Spleen (tissue), 11 donors: ENCODE measurements around the gene TOM1L2. TPM values are rescaled to one million over a fixed set of nuclear protein-coding genes. Genes with fewer than 3 reads are reported as not detected.

Experiments used
- DNase-seq: peaks from one replicate; pipeline ENCODE4 v3.0.0-alpha.2; 2020
- H3K27ac ChIP-seq, 8 donors: fragments of 200-600 bp; sonication (generic) in 7 of 8; 1 replicate in 4 of 8; 2 replicates in 4 of 8; pipeline versions ENCODE4 v1.5.0 to v1.8.0; 2016 to 2021; ENCODE audit warnings: inconsistent platforms in 4 of 8, mild to moderate bottlenecking in 4 of 8, moderate library complexity in 1 of 8
- H3K27me3 ChIP-seq, 7 donors: fragments of 200-600 bp; sonication (generic) in 6 of 7; replicated peaks in 1 of 7; 1 replicate in 4 of 7; 2 replicates in 3 of 7; pipeline versions ENCODE4 v1.5.0 to v1.8.0; 2016 to 2021; ENCODE audit warnings: inconsistent platforms in 3 of 7, mild to moderate bottlenecking in 1 of 7
- H3K36me3 ChIP-seq, 6 donors: fragments of 200-600 bp; sonication (generic) in 5 of 6; 1 replicate in 4 of 6; 2 replicates in 2 of 6; pipeline versions ENCODE4 v1.5.0 to v1.8.0; 2016 to 2021; ENCODE audit warnings: inconsistent platforms in 2 of 6
- H3K4me1 ChIP-seq, 6 donors: fragments of 200-600 bp; sonication (generic) in 5 of 6; 1 replicate in 3 of 6; 2 replicates in 3 of 6; pipeline versions ENCODE4 v1.5.0 to v1.8.0; 2016 to 2021; ENCODE audit warnings: inconsistent platforms in 3 of 6
- H3K4me3 ChIP-seq, 8 donors: fragments of 200-600 bp; sonication (generic) in 7 of 8; 1 replicate in 4 of 8; 2 replicates in 4 of 8; pipeline versions ENCODE4 v1.5.0 to v1.8.0; 2016 to 2021; ENCODE audit warnings: inconsistent platforms in 4 of 8, mild to moderate bottlenecking in 4 of 8, moderate library complexity in 2 of 8
- H3K9me3 ChIP-seq, 8 donors: fragments of 200-600 bp; sonication (generic) in 7 of 8; 1 replicate in 4 of 8; 2 replicates in 4 of 8; pipeline versions ENCODE4 v1.5.0 to v1.8.0; 2016 to 2021; ENCODE audit warnings: inconsistent platforms in 4 of 8
- CTCF ChIP-seq, 11 experiments: fragments of 200-600 bp in 7 of 11; fragments of 450-650 bp in 4 of 11; sonication (generic) in 4 of 11; IDR thresholded peaks in 8 of 11; conservative IDR thresholded peaks in 3 of 11; 1 replicate in 7 of 11; 2 replicates in 4 of 11; pipeline versions ENCODE4 v1.4.0 to v1.8.0; 2016 to 2021; ENCODE audit warnings: antibody characterized with exemption in 11 of 11, inconsistent platforms in 4 of 11, mild to moderate bottlenecking in 1 of 11
- POLR2A ChIP-seq, 3 donors: fragments of 450-650 bp; IDR thresholded peaks; one replicate each; pipeline ENCODE4 v1.5.1; 2017; ENCODE audit warnings: antibody characterized with exemption in 3 of 3, mild to moderate bottlenecking in 1 of 3
- POLR2AphosphoS5 ChIP-seq, 3 donors: sonication (generic); formaldehyde crosslinking; IDR thresholded peaks; one replicate each; pipeline ENCODE4 v1.5.1; 2017; ENCODE audit warnings: antibody characterized with exemption in 3 of 3
- WGBS, 5 donors: extraction: QIAGEN DNeasy Blood & Tissue Kit in 3 of 5; methylation state at CpG; one replicate each; pipeline versions ENCODE4 v1.1.5 to v1.1.7; 2013 to 2018; 5-methylcytosine and 5-hydroxymethylcytosine counted together
- intact Hi-C: fragments of 100-400 bp; cut with DNase I; formaldehyde crosslinking; loops from one replicate; pipeline ENCODE4 v1.15.0; 2023; ENCODE audit warnings: low total_unique reads
- polyA plus RNA-seq, 3 donors: library from polyadenylated mRNA; stranded (reverse); fragments of 200-250 nt; gene quantifications; one replicate each; pipeline ENCODE4 v1.2.1, GENCODE V29; 2013
- total RNA-seq, 7 donors: library from RNA; depleted of rRNA in 3 of 7; stranded (reverse); fragments of >200 nt in 3 of 7; fragmentation: NEBNext Ultra II Directional in 4 of 7; extraction: Animal tissue kit (Norgen Biotek cat#: 25700) in 4 of 7; gene quantifications; one replicate each; pipeline versions ENCODE4 v1.1.0 to v1.2.1, GENCODE V29; 2016 to 2021
- donor health status: healthy with polysubstance abuse.
- donor health status: DM: no; HTN: no; CAD: no; lungs with moderate emphysema.
- donor health status: DM: no; HTN: no; CAD: no.
- donor health status: Bipolar disorder and iron deficiency.
- donor health status: healthy.
- donor health status: DM: no; HTN: no; CAD: no.
- donor health status: DM: yes; HTN: yes; CAD: no.

TOM1L2 gene
- total and polyA plus RNA-seq, 10 donors, result 5.3 to 82.6 (median 53.6) TPM

- Histone ChIP-seq H3K36me3 (no peaks in the 10 kb centered on the region), H3K9me3 (no peaks in the 10 kb centered on the region), H3K27ac (no peak overlapping the region), H3K4me3 (no peak overlapping the region), H3K4me1 (no peaks in the 10 kb centered on the region), H3K27me3 (no peaks in the 10 kb centered on the region)
- TF ChIP-seq CTCF (IDR thresholded peaks at IDR 0.05 in 8 of 11, conservative IDR thresholded peaks at IDR 0.05 in 3 of 11) (no peak), POLR2A (IDR thresholded peaks at IDR 0.05) (no peak), POLR2AphosphoS5 (IDR thresholded peaks at IDR 0.05) (no peak)
- DNase-seq, result peak; percentile 51
- intact Hi-C loops, result no loop called here
- 84 to 100% (median 95%) methylated on average over 2 of the region's 2 CpGs for WGBS, 5 donors
Observed at GRCh38 chr17:17993366-17993765, 21.2 kb upstream of the TOM1L2 start.

DNA sequence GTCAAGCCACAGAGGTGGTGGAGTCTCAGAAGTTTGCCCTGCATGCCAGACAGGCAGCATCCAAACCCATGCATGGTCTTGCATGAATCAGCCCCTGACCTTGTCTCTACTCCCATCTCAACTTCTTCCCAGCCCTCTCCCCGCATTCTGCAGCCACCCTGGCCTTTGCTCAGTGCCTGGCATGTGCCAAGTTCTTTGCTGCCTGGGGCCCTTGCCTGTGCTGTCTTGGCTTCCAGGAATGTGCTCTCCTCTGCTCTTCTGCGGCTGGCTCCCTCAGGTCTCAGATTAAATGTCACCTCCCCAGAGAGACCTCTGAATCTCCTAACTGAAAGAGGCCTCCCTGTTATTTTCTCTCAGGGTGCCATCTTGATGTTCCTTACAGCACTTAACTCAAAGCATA, 18.1 kb upstream of the TOM1L2 start:
- no peak for TF ChIP-seq POLR2A (IDR thresholded peaks at IDR 0.05)
- DNase-seq, result no peak
- Histone ChIP-seq H3K4me3 (no peak overlapping the region), H3K27ac (no peak overlapping the region), H3K9me3 (no peaks in the 10 kb centered on the region), H3K36me3 (no peaks in the 10 kb centered on the region), H3K27me3 (no peaks in the 10 kb centered on the region), H3K4me1 (no peaks in the 10 kb centered on the region)
- 86 to 100% (median 93%) methylated on average over 2 of the region's 2 CpGs for WGBS, 5 donors
- intact Hi-C loops, result no loop called here

DNA sequence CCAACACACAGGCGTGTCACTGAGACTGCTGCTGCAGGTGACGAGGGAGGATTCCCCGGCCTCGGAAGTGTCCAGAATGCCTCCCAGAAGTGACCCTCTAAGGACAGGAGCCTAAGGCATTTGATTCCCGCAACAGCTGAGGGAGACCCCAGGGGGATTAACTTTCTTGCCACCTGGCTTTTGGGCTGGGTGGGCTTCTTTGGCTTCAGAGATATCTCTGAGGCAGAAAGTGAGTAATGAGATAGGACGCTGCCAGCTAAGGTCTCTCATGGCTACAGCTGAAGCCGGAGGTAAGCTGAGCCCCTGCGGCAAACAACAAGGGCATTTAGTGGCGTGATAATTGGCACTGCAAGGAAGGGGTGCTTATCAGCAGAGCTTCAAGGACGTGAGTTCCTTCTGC, 17.4 kb upstream of the TOM1L2 start:
- TF ChIP-seq POLR2AphosphoS5 (IDR thresholded peaks at IDR 0.05), result no peak
- TF ChIP-seq CTCF (IDR thresholded peaks at IDR 0.05 in 8 of 11, conservative IDR thresholded peaks at IDR 0.05 in 3 of 11), result no peak
- no peak for TF ChIP-seq POLR2A (IDR thresholded peaks at IDR 0.05)
- no peaks in the 10 kb centered on the region for H3K36me3 ChIP-seq
- no peak overlapping the region for H3K27ac ChIP-seq
- no peaks in the 10 kb centered on the region for H3K4me1 ChIP-seq
- no peaks in the 10 kb centered on the region for H3K9me3 ChIP-seq
- 81 to 93% (median 89%) methylated on average over 10 of the region's 10 CpGs for WGBS, 5 donors
- intact Hi-C loops, result no loop called here
- DNase-seq, result no peak
- H3K4me3 ChIP-seq, result no peak overlapping the region
- no peaks in the 10 kb centered on the region for H3K27me3 ChIP-seq

DNA sequence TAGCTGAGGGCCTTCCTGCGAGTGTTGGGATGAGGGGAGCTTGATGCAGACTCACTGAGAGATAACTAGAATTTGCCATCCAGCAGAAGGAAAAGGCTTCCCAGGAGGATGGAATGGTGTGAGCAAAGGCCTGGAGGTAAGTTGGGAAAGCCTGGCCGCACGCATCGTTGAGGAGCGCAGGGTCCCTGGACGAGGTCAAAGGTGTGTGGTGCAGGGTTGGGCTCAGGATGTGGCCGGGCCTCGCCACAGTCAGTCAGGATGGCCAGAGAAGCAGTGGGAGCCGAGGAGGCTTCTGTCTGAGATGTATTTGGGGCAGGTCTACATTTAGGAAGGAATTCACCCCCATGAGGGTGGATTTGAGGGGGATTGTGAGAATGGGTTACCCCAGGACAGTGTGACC, 16.9 kb upstream of the TOM1L2 start:
- TF ChIP-seq CTCF (IDR thresholded peaks at IDR 0.05 in 8 of 11, conservative IDR thresholded peaks at IDR 0.05 in 3 of 11) (no peak), POLR2A (IDR thresholded peaks at IDR 0.05) (no peak), POLR2AphosphoS5 (IDR thresholded peaks at IDR 0.05) (no peak)
- intact Hi-C loops, result no loop called here
- Histone ChIP-seq H3K4me1 (no peaks in the 10 kb centered on the region), H3K36me3 (no peaks in the 10 kb centered on the region), H3K27ac (no peak overlapping the region), H3K4me3 (no peak overlapping the region), H3K27me3 (no peaks in the 10 kb centered on the region), H3K9me3 (no peaks in the 10 kb centered on the region)
- no peak for DNase-seq
- 89 to 93% (median 89%) methylated on average over 9 of the region's 9 CpGs for WGBS, 5 donors

DNA sequence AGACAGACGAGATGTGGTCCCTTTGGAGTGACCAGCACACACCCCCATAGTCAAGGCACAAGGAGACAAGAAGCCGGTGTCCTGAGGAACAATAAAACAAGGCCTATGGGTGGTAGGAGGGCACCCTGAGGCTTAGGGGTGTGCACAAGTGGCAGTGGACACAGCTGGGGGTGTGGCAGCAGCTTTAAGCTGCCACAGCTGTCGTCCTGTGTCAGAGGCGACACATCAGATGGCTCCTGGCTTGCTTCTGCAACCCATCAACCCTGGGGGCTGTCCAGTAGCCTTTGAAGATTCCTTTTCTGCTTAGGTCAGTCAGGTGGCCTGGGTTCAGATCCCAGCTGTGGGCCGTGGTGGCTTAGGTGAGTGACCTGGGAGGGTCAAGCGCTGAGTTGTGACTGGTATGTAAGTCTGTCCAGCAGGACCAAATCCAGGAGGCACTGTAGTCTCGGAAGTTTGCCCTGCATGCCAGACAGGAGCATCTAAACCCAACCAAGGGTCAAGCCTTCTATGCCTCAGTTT, 16.3 kb upstream of the TOM1L2 start:
- no peak for DNase-seq
- 89 to 93% (median 90%) methylated on average over 7 of the region's 7 CpGs for WGBS, 5 donors
- intact Hi-C loops, result no loop called here

More for the DNA sequence above, 16.3 kb upstream of the TOM1L2 start:
- TF ChIP-seq POLR2A (IDR thresholded peaks at IDR 0.05) (no peak), POLR2AphosphoS5 (IDR thresholded peaks at IDR 0.05) (no peak), CTCF (IDR thresholded peaks at IDR 0.05 in 8 of 11, conservative IDR thresholded peaks at IDR 0.05 in 3 of 11) (no peak)
- Histone ChIP-seq H3K27ac (no peak overlapping the region), H3K4me1 (no peaks in the 10 kb centered on the region), H3K9me3 (no peaks in the 10 kb centered on the region), H3K27me3 (no peaks in the 10 kb centered on the region), H3K36me3 (no peaks in the 10 kb centered on the region), H3K4me3 (no peak overlapping the region)
